CD4-positive, alpha-beta T cell treated with Interleukin-1 beta for 1 hour (primary cell): ENCODE measurements around the gene ANP32B.
"Not testable (repeated sequence)": the region's sequence is repeated elsewhere in the genome, so short reads cannot be mapped to it uniquely, and the experiment has no call there.

Experiments
- DNase-seq, 2 donors: peaks; one replicate each; pipeline ENCODE4 v3.0.0-alpha.2; 2020 to 2022

ANP32B gene

GRCh38 chr9:97964901-97965300, 18.2 kb upstream of the ANP32B start:
- DNase-seq = no peak

DNA sequence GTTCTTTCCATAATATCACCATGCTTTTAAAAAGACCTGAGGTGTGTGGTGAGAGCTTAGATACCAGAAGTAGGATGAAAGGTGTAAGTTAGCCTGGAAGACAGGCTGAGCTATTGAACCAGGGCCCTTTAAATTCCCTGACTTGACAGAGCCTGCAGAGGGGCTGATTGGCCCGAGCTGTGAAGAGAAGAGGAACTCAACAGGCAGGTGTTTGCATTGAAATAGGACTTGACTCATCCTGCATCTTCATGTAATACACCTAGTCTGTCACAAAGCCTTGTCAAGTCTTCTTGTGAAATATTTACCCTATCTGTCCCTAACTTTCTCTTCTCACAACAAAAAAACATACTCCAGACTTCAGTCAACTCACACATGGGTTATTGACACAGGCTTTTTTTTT, 16.6 kb upstream of the ANP32B start:
- no peak for DNase-seq

- DNase-seq = no peak
Measured at GRCh38 chr9:97969014-97969413, 14.1 kb upstream of the ANP32B start.

GRCh38 chr9:97970165-97970564, 13.0 kb upstream of the ANP32B start:
- no peak for DNase-seq

DNA sequence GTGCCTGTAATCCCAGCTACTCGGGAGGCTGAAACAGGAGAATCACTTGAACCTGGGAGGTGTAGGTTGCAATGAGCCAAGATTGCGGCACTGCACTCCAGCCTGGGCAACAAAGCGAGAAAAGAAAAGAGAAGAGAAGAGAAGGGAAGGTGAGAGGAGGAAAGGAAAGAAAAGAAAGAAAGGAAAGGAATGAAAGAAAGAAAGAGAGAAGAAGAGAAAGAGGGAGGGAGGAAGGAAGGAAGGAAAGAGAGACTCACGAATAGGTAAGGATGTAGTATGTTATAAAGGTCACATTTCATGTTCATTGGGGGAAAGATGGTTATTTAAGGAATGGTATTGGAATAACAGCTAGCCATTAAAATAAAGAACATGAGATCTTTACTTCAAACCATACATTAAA, 10.4 kb upstream of the ANP32B start:
- no peak for DNase-seq

DNA sequence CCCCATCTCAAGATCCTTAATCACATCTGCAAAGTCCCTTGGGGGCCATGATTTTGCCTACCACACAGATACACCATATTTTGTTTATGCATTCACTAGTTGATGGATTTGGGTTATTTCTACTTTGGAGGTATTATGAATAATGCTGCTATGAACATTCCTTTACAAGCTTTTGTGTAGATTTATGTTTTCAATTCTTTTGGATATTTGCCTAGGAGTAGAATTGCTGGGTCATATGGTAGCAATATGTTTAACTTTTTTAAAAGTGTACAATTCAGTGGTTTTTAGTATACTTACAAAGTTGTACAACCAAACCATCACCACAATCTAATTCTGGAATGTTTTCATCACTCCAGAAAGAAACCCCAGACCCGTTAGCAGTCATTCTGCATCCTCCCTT, 7.8 kb upstream of the ANP32B start:
- no peak for DNase-seq

DNA sequence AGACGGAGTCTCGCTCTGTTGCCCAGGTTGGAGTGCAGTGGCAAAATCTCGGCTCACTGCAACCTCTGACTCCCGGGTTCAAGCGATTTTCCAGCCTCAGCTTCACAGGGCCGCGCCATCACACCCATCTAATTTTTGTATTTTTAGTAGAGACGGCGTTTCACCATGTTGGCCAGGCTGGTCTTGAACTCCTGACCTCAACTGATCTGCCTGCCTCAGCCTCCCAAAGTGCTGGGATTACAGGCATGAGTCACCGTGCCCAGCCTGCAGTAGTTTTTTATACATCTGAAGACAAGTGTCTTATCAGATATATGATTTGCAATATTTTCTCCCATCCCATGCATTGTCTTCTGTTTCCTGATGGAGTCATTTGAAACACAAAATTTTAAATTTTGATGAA, 6.5 kb upstream of the ANP32B start:
- DNase-seq = not testable (repeated sequence)

GRCh38 chr9:97978371-97979130, 4.6 kb upstream of the ANP32B start:
- DNase-seq = no peak

- no peak for DNase-seq
Measured at GRCh38 chr9:97979788-97980478, 3.2 kb upstream of the ANP32B start.

DNA sequence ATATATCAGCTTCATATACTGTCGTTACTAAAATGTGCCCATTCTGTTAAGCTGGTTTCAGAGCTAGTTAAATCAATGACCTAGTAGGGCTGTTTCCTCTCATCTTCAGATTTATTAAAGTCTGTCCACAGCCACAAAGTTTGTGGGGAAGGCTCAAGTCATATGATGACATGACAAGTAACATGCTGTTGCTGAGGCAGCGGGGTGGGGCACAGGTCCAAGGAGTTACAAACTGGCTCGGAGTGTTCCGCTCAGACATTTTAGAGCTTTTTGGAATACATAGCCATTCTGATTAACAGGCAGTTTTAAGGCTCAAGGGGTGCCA, 2.7 kb upstream of the ANP32B start:
- DNase-seq = no peak

DNA sequence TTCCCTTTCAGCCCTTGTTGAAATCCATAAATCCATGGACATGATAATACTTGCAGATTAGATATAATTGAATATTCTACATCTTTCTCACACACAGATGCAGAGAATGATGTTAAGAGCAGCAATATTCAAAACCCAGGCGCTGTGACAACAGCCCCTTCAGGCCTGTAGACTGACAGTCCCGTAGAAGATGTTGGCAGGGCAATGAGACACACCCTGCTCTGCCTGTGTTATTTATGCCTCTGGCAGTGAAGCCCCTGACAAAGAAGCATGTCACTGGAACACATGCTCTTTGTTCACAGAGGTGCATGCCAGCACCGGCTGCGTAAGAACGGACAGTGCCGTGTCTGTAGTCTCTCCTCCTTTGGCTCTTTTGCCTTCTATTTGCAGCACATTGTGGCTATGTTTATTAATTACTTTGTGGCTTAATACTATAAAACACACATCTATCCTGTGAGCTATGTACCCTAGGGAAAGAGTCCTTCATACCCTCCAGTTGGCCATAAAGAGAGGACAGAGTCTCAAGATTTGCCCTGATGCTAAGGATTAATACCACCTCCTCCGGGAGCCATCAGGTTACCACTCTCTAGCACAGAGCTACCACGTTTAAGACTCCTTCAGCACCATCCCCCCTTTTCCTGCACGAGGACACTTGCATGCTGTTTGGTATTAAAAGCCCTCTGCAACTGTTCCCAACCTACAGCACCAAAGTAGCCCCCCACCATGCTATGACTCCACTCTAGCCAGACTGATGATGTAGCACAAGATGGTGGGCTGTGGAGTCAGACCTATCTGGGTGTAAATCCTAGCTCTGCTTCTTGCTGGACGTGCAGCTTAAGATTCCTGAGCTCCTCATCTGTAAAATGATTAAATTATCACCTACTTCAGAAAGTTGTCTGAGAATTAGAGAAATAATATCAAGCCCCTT, 2.0 kb upstream of the ANP32B start:
- DNase-seq = no peak

GRCh38 chr9:97981846-97982682, 1.1 kb upstream of the ANP32B start:
- DNase-seq = no peak

DNA sequence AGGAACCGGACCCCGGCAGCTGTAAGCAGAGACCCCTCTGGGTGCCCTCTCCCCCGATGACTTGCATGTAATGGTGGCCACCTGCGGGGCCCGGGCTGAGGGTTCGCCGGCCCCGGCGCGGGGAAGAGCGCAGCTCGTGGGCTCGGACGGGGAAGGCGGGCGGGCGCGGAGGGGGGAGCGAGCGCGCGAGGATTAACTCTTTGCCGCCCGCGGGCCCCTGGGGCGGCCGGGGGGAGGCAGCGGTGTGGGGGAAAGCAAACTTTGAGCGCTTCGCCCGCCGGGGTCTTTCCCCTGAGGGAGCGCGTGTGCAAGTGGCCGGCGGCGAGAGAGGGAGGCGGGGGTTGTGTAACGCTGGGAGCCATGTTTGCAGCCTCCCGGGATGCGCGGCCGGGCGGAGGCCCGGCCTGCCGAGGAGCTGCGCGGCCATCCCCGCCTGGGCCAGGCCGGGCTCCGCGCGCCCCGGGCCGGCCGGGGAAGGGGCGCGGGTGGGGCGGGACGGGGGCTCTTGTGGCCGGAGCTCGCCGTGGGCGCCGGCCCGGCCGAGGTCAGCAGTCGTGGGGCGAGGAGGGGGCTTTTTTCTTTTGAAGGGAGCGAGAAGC, 547 bp downstream of the ANP32B start:
- DNase-seq = peak; percentile 67 to 70

- DNase-seq = peak; percentile 83 to 84
Measured at GRCh38 chr9:97984188-97985057, 1.3 kb downstream of the ANP32B start.

GRCh38 chr9:97985058-97985861, 2.1 kb downstream of the ANP32B start:
- DNase-seq = peak in 1 of 2 donors; percentile 60

DNA sequence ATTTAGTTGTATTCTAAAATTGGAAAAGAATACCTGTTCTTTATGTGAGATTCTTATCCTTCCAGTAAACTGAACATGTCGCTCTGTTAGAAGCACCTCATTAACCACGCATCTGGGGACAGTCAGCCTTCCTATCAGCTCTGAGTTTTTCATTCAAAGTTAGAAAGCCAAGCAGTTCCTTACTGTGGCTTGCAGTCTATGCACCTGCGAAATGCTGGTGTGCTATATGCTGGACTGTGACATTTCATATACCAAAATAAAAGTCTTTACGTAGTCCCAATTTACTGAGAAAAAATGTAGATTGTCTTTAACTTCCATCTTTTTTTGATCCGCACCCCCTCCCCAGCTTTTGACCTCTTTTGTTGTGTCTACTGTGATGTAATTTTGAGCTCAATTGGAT, 4.3 kb downstream of the ANP32B start:
- DNase-seq = peak in 1 of 2 donors; percentile 11

DNA sequence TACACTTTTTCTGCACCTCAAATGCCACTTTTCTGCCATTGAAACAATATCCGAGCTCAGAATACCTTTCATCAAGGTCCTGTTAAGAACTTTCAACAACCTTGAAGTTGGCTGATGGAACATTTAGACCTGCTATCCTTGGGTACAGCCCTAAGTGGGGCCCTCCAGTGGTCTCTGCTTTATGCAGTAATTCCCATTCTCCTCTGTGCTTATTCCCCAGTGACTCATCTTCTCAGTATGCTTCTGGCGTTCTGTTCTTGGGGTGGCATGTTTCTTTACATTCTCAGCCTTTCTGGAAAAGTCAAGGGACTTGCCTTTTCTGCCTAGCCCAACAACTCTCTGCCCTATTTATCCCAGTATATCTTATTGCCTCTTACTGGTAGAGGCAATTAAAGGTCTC, 7.1 kb downstream of the ANP32B start:
- no peak for DNase-seq

GRCh38 chr9:97991818-97992217, 8.7 kb downstream of the ANP32B start:
- no peak for DNase-seq

DNA sequence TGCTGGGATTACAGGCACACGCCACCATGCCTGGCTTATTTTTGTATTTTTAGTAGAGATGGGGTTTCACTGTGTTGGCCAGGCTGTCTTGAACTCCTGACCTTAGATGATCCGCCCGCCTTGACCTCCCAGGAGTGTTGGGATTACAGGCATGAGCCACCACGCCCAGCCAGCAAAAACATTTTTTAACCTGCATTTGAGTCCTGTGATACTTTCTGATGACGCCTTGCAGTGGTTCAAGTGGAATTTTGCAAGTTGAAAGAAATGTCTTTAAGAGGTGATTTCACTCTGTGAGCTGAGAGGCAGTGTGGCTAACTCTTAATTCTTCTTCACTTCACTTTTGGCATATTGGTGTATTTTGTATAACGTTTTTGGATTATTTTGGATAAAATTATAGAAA, 9.1 kb downstream of the ANP32B start:
- no peak for DNase-seq

DNA sequence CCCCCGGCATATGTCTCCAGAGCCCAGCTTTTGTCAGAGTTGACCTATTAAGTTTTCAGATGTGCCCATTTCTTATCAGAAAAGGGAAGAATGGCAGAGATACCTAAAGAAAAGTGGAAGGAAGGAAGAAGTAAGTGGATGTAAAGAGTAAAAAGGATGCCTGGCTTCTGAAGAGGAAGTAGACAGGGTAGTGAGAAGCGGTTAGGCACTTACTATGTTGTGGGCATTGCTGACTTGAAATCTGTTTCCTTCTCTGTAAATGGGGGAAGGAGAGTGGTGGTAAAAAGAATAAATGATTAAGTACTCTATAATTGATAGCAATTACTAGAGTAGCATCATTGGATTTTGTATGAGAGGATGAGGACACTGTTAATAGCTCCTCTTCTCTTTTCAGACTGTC, 9.9 kb downstream of the ANP32B start:
- peak in 1 of 2 donors; percentile 21 for DNase-seq
